HepG2 (cell line): ENCODE data around the gene MMUT. TPM values are rescaled to one million over a fixed set of nuclear protein-coding genes. Genes with fewer than 3 reads are reported as not detected.

Source experiments
- FOXP1 ChIP-seq, 2 experiments: fragments of 450-650 bp in 1 of 2; IDR thresholded peaks; 2 replicates each; pipeline ENCODE4 v1.6.1; 2017 to 2018; ENCODE audit warnings: antibody characterized with exemption in 1 of 2
- KLF16 ChIP-seq, 2 experiments: sonication (generic) in 1 of 2; formaldehyde crosslinking in 1 of 2; IDR thresholded peaks; 2 replicates each; pipeline versions ENCODE4 v1.6.1 to v1.8.0; 2016 to 2023; ENCODE audit warnings: missing genetic modification reagents in 2 of 2, missing compliant biosample characterization in 1 of 2
- NCOA2 ChIP-seq: sonication (generic); formaldehyde crosslinking; IDR thresholded peaks from 2 replicates; pipeline ENCODE4 v1.8.0; 2022; ENCODE audit warnings: inconsistent platforms
- SOX13 ChIP-seq, 3 experiments: fragments of 450-650 bp in 1 of 3; sonication (generic) in 1 of 3; formaldehyde crosslinking in 1 of 3; IDR thresholded peaks in 2 of 3; conservative IDR thresholded peaks in 1 of 3; 2 replicates each; pipeline versions ENCODE4 v1.5.0 to v1.6.1; 2016 to 2020; ENCODE audit warnings: antibody characterized with exemption in 1 of 3, mild to moderate bottlenecking in 1 of 3, missing compliant biosample characterization in 1 of 3, missing genetic modification reagents in 1 of 3, moderate library complexity in 1 of 3
- SP4 ChIP-seq: sonication (generic); formaldehyde crosslinking; IDR thresholded peaks from 2 replicates; pipeline ENCODE4 v1.8.1; 2023; ENCODE audit warnings: mild to moderate bottlenecking, missing genetic modification reagents
- SRSF9 ChIP-seq: fragments of 200-400 bp; formaldehyde crosslinking; IDR thresholded peaks from 2 replicates; pipeline ENCODE4 v1.6.1; 2018; ENCODE audit warnings: borderline replicate concordance, mild to moderate bottlenecking, low read depth, low read length; ENCODE audit not compliant: insufficient read depth, poor library complexity, severe bottlenecking
- TBP ChIP-seq: sonication (generic); formaldehyde crosslinking; IDR thresholded peaks from 2 replicates; pipeline ENCODE4 v1.5.0; 2020; ENCODE audit warnings: missing genetic modification reagents
- ZNF296 ChIP-seq: sonication (generic); formaldehyde crosslinking; conservative IDR thresholded peaks from 2 replicates; pipeline ENCODE4 v1.5.0; 2020; ENCODE audit warnings: mild to moderate bottlenecking, missing genetic modification reagents
- ZNF513 ChIP-seq: sonication (generic); formaldehyde crosslinking; conservative IDR thresholded peaks from 2 replicates; pipeline ENCODE4 v1.5.0; 2020; ENCODE audit warnings: missing genetic modification reagents
- ZNF546 ChIP-seq: sonication (generic); formaldehyde crosslinking; conservative IDR thresholded peaks from 2 replicates; pipeline ENCODE4 v1.8.1; 2023; ENCODE audit warnings: mild to moderate bottlenecking, missing genetic modification reagents
- ZNF558 ChIP-seq: sonication (generic); formaldehyde crosslinking; IDR thresholded peaks from 2 replicates; pipeline ENCODE4 v1.9.0; 2022; ENCODE audit warnings: mild to moderate bottlenecking, missing genetic modification reagents, borderline replicate concordance
- ZNF577 ChIP-seq: sonication (generic); formaldehyde crosslinking; IDR thresholded peaks from 2 replicates; pipeline ENCODE4 v1.4.0; 2020; ENCODE audit warnings: mild to moderate bottlenecking, low read depth, missing genetic modification reagents, borderline replicate concordance
- polyA plus RNA-seq, 8 experiments: library from polyadenylated mRNA; depleted of rRNA in 3 of 8; stranded (reverse) in 7 of 8; unstranded in 1 of 8; fragments of >200 nt; fragmentation: Illumina TruSeq in 4 of 8; extraction: Trizol in 4 of 8; gene quantifications; 2 replicates each; pipeline versions ENCODE4 v1.2.1 to v1.2.3, GENCODE V29; 2011 to 2016; ENCODE audit warnings: low read depth in 4 of 8, missing spikeins in 1 of 8, mixed read lengths in 1 of 8; ENCODE audit not compliant: insufficient read depth in 1 of 8
- total RNA-seq, 5 experiments: library from RNA; depleted of rRNA; stranded (reverse); fragments of >200 nt; fragmentation: Illumina TruSeq; extraction: Trizol; gene quantifications; 2 replicates each; pipeline ENCODE4 v1.2.3, GENCODE V29; 2016; ENCODE audit warnings: low read depth in 1 of 5
- TF ChIP-seq, protein P1 (sequence below): sonication (generic); formaldehyde crosslinking; IDR thresholded peaks from 2 replicates; pipeline ENCODE4 v1.4.0; 2020; ENCODE audit warnings: mild to moderate bottlenecking, missing genetic modification reagents
- TF ChIP-seq, protein P2 (sequence below): sonication (generic); formaldehyde crosslinking; IDR thresholded peaks from 2 replicates; pipeline ENCODE4 v1.4.0; 2020; ENCODE audit warnings: missing genetic modification reagents, borderline replicate concordance

The MMUT gene
- total and polyA plus RNA-seq, 2 of the 13 experiments (the other 11 are each of a cell fraction or from before 2014, with no cell fraction given) = 16.1 to 20.5 TPM

DNA sequence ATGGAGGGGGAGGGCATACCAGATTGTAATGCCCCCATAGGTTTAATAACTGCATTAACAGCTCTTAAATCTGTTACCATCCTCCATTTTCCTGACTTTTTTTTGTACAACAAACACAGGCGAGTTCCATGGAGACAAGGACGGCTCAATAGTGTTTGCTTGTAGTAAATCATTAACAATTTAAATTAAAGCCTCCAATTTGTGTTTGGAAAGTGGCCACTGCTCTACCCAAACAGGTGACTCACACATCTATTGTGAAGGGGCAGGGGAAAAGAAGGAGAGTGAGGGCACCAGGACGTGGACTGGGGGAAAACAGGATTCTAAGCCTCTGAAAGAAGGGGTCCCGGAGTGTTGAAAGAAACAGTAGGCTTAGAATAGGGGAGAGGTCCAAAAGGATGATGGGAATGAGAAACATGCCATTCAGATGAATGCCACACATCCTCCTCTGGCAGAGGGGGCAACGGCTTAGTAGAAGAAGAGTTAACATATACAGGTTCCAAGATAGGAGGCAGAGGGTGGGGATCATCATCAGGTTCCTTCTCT lies 43.6 kb upstream of the MMUT start (continued):
- no peak for TF ChIP-seq SRSF9
- no peak for TF ChIP-seq ZNF558 (CRISPR knock-in tag)
- TF ChIP-seq, protein P1, sequence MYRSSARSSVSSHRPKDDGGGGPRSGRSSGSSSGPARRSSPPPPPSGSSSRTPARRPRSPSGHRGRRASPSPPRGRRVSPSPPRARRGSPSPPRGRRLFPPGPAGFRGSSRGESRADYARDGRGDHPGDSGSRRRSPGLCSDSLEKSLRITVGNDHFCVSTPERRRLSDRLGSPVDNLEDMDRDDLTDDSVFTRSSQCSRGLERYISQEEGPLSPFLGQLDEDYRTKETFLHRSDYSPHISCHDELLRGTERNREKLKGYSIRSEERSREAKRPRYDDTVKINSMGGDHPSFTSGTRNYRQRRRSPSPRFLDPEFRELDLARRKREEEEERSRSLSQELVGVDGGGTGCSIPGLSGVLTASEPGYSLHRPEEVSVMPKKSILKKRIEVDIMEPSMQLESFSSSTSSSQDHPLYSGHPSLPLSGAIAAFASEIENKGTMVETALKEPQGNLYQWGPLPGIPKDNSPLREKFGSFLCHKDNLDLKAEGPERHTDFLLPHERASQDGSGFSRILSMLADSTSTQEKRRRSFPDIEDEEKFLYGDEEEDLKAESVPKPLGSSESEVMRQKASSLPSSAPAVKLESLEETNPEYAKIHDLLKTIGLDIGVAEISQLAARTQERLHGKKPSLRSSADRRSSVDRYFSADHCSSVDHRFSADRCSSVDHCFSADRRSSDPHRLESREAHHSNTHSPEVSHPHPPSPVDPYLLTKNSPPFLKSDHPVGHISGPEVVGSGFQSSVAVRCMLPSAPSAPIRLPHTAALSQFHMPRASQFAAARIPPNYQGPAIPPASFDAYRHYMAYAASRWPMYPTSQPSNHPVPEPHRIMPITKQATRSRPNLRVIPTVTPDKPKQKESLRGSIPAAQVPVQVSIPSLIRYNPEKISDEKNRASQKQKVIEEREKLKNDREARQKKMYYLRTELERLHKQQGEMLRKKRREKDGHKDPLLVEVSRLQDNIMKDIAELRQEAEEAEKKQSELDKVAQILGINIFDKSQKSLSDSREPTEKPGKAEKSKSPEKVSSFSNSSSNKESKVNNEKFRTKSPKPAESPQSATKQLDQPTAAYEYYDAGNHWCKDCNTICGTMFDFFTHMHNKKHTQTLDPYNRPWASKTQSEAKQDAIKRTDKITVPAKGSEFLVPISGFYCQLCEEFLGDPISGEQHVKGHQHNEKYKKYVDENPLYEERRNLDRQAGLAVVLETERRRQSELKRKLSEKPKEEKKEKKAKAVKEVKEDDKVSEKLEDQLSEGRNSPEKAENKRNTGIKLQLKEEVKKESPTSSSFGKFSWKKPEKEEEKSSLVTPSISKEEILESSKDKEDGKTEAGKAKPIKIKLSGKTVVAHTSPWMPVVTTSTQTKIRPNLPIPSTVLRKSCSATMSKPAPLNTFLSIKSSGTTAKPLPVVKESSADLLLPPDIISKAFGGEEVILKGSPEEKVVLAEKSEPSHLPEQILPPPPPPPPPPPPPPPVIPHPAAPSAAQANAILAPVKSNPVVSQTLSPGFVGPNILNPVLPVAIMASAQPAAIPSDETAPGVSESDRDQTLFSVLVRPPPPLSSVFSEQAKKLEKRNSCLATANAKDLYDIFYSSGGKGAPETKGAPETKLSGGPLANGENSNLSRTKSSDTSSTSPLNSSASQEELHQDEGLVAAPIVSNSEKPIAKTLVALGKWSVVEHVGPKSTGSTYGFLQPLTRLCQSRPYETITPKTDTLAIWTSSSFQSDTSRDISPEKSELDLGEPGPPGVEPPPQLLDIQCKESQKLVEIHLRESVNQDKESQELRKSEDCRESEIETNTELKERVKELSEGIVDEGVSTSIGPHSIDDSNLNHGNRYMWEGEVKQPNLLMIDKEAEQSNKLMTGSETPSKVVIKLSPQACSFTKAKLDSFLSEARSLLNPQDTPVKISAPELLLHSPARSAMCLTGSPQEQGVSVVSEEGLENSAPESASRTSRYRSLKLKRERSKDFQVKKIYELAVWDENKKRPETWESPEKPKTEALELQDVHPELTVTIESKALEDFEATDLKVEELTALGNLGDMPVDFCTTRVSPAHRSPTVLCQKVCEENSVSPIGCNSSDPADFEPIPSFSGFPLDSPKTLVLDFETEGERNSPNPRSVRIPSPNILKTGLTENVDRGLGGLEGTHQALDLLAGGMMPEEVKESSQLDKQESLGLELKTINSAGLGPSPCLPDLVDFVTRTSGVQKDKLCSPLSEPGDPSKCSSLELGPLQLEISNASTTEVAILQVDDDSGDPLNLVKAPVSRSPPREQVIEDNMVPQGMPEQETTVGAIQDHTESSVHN = no peak
- no peak for TF ChIP-seq FOXP1 (IDR thresholded peaks at IDR 0.05)
- peak; percentile 68 for TF ChIP-seq FOXP1 (CRISPR knock-in tag; IDR thresholded peaks at IDR 0.05)
- TF ChIP-seq KLF16 (CRISPR knock-in tag; IDR thresholded peaks at IDR 0.05) = no peak
- TF ChIP-seq NCOA2 (CRISPR knock-in tag) = peak; percentile 28; the same call in 1 of the 2 replicates
- no peak for TF ChIP-seq ZNF513 (CRISPR knock-in tag)
- TF ChIP-seq TBP (CRISPR knock-in tag) = no peak
- no peak; the same call in 1 of the 2 replicates for TF ChIP-seq SOX13 (IDR thresholded peaks at IDR 0.05)
- peak in 1 of 2 experiments; percentile 79; a peak in 2 of 4 replicates for TF ChIP-seq SOX13 (CRISPR knock-in tag; conservative IDR thresholded peaks at IDR 0.05 in 1 of 2, IDR thresholded peaks at IDR 0.05 in 1 of 2)
- TF ChIP-seq, protein P2, sequence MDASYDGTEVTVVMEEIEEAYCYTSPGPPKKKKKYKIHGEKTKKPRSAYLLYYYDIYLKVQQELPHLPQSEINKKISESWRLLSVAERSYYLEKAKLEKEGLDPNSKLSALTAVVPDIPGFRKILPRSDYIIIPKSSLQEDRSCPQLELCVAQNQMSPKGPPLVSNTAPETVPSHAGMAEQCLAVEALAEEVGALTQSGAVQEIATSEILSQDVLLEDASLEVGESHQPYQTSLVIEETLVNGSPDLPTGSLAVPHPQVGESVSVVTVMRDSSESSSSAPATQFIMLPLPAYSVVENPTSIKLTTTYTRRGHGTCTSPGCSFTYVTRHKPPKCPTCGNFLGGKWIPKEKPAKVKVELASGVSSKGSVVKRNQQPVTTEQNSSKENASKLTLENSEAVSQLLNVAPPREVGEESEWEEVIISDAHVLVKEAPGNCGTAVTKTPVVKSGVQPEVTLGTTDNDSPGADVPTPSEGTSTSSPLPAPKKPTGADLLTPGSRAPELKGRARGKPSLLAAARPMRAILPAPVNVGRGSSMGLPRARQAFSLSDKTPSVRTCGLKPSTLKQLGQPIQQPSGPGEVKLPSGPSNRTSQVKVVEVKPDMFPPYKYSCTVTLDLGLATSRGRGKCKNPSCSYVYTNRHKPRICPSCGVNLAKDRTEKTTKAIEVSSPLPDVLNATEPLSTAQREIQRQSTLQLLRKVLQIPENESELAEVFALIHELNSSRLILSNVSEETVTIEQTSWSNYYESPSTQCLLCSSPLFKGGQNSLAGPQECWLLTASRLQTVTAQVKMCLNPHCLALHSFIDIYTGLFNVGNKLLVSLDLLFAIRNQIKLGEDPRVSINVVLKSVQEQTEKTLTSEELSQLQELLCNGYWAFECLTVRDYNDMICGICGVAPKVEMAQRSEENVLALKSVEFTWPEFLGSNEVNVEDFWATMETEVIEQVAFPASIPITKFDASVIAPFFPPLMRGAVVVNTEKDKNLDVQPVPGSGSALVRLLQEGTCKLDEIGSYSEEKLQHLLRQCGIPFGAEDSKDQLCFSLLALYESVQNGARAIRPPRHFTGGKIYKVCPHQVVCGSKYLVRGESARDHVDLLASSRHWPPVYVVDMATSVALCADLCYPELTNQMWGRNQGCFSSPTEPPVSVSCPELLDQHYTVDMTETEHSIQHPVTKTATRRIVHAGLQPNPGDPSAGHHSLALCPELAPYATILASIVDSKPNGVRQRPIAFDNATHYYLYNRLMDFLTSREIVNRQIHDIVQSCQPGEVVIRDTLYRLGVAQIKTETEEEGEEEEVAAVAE = peak; percentile 49; the same call in 1 of the 2 replicates
- no peak for TF ChIP-seq ZNF296
- TF ChIP-seq SP4 (CRISPR knock-in tag) = no peak
- TF ChIP-seq ZNF546 = no peak
- no peak for TF ChIP-seq ZNF577 (CRISPR knock-in tag)
